ENCODE data around the gene SERPINB6.
"Not testable (repeated sequence)": the region's sequence is repeated elsewhere in the genome, so short reads cannot be mapped to it uniquely, and the experiment has no call there.

SERPINB6 gene

GRCh38 chr6:3005077-3005476 lies 33.7 kb upstream of the SERPINB6 start:
- H3K36me3 ChIP-seq (ENCODE audit: insufficient read depth, low read length) = peaks cover 42% of the 10 kb centered on the region
- H3K27ac ChIP-seq (ENCODE audit: low read depth, low read length, poor library complexity, severe bottlenecking) = no peak overlapping the region
- H3K9me2 ChIP-seq (ENCODE audit: low read depth, low read length) = no peaks in the 10 kb centered on the region
- TF ChIP-seq, protein P1, sequence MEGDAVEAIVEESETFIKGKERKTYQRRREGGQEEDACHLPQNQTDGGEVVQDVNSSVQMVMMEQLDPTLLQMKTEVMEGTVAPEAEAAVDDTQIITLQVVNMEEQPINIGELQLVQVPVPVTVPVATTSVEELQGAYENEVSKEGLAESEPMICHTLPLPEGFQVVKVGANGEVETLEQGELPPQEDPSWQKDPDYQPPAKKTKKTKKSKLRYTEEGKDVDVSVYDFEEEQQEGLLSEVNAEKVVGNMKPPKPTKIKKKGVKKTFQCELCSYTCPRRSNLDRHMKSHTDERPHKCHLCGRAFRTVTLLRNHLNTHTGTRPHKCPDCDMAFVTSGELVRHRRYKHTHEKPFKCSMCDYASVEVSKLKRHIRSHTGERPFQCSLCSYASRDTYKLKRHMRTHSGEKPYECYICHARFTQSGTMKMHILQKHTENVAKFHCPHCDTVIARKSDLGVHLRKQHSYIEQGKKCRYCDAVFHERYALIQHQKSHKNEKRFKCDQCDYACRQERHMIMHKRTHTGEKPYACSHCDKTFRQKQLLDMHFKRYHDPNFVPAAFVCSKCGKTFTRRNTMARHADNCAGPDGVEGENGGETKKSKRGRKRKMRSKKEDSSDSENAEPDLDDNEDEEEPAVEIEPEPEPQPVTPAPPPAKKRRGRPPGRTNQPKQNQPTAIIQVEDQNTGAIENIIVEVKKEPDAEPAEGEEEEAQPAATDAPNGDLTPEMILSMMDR (IDR thresholded peaks at IDR 0.05; ENCODE audit: low read length) = no peak
- TF ChIP-seq EZH2 (IDR thresholded peaks at IDR 0.05; ENCODE audit: borderline replicate concordance, low read length) = no peak
- 0 out of 2 replicates have a peak, but pooled peaks cover 5% of the 10 kb centered on the region for H3F3A ChIP-seq (ENCODE audit: insufficient read depth, low read length)
- no peak overlapping the region for H3K9ac ChIP-seq (ENCODE audit: low read length)
- no peaks in the 10 kb centered on the region for H3K9me3 ChIP-seq (ENCODE audit: low read length)
- H3K4me1 ChIP-seq (ENCODE audit: insufficient read depth, low read length, severe bottlenecking) = peaks cover 8% of the 10 kb centered on the region
- no peaks in the 10 kb centered on the region for H4K20me1 ChIP-seq (ENCODE audit: insufficient read depth, low read length)
- no peak overlapping the region for H3K4me3 ChIP-seq (ENCODE audit: low read depth, low read length, poor library complexity, severe bottlenecking)
- no peak overlapping the region for H2AFZ ChIP-seq (ENCODE audit: low read length)
- no peak overlapping the region for H3K4me2 ChIP-seq (ENCODE audit: low read length)
- H3K79me2 ChIP-seq (ENCODE audit: insufficient read depth, low read length) = no peaks in the 10 kb centered on the region
- H3K27me3 ChIP-seq (ENCODE audit: insufficient read depth, low read length) = no peaks in the 10 kb centered on the region

GRCh38 chr6:3003226-3003625 lies 31.9 kb upstream of the SERPINB6 start:
- not testable (repeated sequence) for H3K4me3 ChIP-seq (ENCODE audit: low read depth, low read length, poor library complexity, severe bottlenecking); H4K20me1 ChIP-seq (ENCODE audit: insufficient read depth, low read length); H3K9me2 ChIP-seq (ENCODE audit: low read depth, low read length); H3K27ac ChIP-seq (ENCODE audit: low read depth, low read length, poor library complexity, severe bottlenecking); H3F3A ChIP-seq (ENCODE audit: insufficient read depth, low read length); H3K9ac ChIP-seq (ENCODE audit: low read length); H2AFZ ChIP-seq (ENCODE audit: low read length); H3K27me3 ChIP-seq (ENCODE audit: insufficient read depth, low read length); H3K4me2 ChIP-seq (ENCODE audit: low read length); H3K79me2 ChIP-seq (ENCODE audit: insufficient read depth, low read length); H3K9me3 ChIP-seq (ENCODE audit: low read length)
- H3K4me1 ChIP-seq (ENCODE audit: insufficient read depth, low read length, severe bottlenecking) = peaks cover 20% of the 10 kb centered on the region
- peaks cover 36% of the 10 kb centered on the region for H3K36me3 ChIP-seq (ENCODE audit: insufficient read depth, low read length)

- Histone ChIP-seq H3K27me3 (ENCODE audit: insufficient read depth, low read length) (no peaks in the 10 kb centered on the region), H3K9ac (ENCODE audit: low read length) (no peak overlapping the region), H3K4me3 (ENCODE audit: low read depth, low read length, poor library complexity, severe bottlenecking) (no peak overlapping the region), H3K4me1 (ENCODE audit: insufficient read depth, low read length, severe bottlenecking) (peaks cover 20% of the 10 kb centered on the region), H2AFZ (ENCODE audit: low read length) (no peak overlapping the region), H3K9me3 (ENCODE audit: low read length) (no peaks in the 10 kb centered on the region), H3F3A (ENCODE audit: insufficient read depth, low read length) (0 out of 2 replicates have a peak, but pooled peaks cover 5% of the 10 kb centered on the region), H3K27ac (ENCODE audit: low read depth, low read length, poor library complexity, severe bottlenecking) (no peak overlapping the region), H3K79me2 (ENCODE audit: insufficient read depth, low read length) (no peaks in the 10 kb centered on the region), H3K36me3 (ENCODE audit: insufficient read depth, low read length) (peaks cover 26% of the 10 kb centered on the region), H3K9me2 (ENCODE audit: low read depth, low read length) (no peaks in the 10 kb centered on the region), H3K4me2 (ENCODE audit: low read length) (no peak overlapping the region), H4K20me1 (ENCODE audit: insufficient read depth, low read length) (no peaks in the 10 kb centered on the region)
- no peak for TF ChIP-seq EZH2 (IDR thresholded peaks at IDR 0.05; ENCODE audit: borderline replicate concordance, low read length)
- TF ChIP-seq, protein P1 (IDR thresholded peaks at IDR 0.05; ENCODE audit: low read length) = peak; percentile 66
Observed at GRCh38 chr6:3001773-3002293, 30.5 kb upstream of the SERPINB6 start.

- Histone ChIP-seq H3K27me3 (ENCODE audit: insufficient read depth, low read length) (no peaks in the 10 kb centered on the region), H3K79me2 (ENCODE audit: insufficient read depth, low read length) (no peaks in the 10 kb centered on the region), H3K27ac (ENCODE audit: low read depth, low read length, poor library complexity, severe bottlenecking) (no peak overlapping the region), H3F3A (ENCODE audit: insufficient read depth, low read length) (0 out of 2 replicates have a peak, but pooled peaks cover 5% of the 10 kb centered on the region), H3K9ac (ENCODE audit: low read length) (no peak overlapping the region), H3K4me1 (ENCODE audit: insufficient read depth, low read length, severe bottlenecking) (peaks cover 24% of the 10 kb centered on the region), H3K36me3 (ENCODE audit: insufficient read depth, low read length) (peaks cover 21% of the 10 kb centered on the region), H2AFZ (ENCODE audit: low read length) (no peak overlapping the region), H3K9me3 (ENCODE audit: low read length) (no peaks in the 10 kb centered on the region), H3K4me2 (ENCODE audit: low read length) (no peak overlapping the region), H4K20me1 (ENCODE audit: insufficient read depth, low read length) (no peaks in the 10 kb centered on the region), H3K9me2 (ENCODE audit: low read depth, low read length) (no peaks in the 10 kb centered on the region), H3K4me3 (ENCODE audit: low read depth, low read length, poor library complexity, severe bottlenecking) (no peak overlapping the region)
- TF ChIP-seq, protein P1 (IDR thresholded peaks at IDR 0.05; ENCODE audit: low read length) = no peak
- TF ChIP-seq EZH2 (IDR thresholded peaks at IDR 0.05; ENCODE audit: borderline replicate concordance, low read length) = no peak
Observed at GRCh38 chr6:3001146-3001772, 29.9 kb upstream of the SERPINB6 start.
